Measurements from ENCODE around the gene IKBKE.

- no peak for TF ChIP-seq POLR2A (IDR thresholded peaks at IDR 0.05)
- no peak for TF ChIP-seq CTCF (IDR thresholded peaks at IDR 0.05)
These were observed 47.8 kb upstream of the IKBKE start for GRCh38 chr1:206422525-206422924.

Data from thyroid gland (tissue), 4 donors.